NCI-H2196 treated with DMSO at 0.1 percent for 48 hours (cell line): ENCODE data around the gene METRNL.
"Not testable (repeated sequence)": the region's sequence is repeated elsewhere in the genome, so short reads cannot be mapped to it uniquely, and the experiment has no call there.

Source experiments
- DNase-seq: peaks from one replicate; lab custom pipeline; 2025; ENCODE audit not compliant: unreplicated experiment; lab: John Stamatoyannopoulos, UW

The METRNL gene

DNA sequence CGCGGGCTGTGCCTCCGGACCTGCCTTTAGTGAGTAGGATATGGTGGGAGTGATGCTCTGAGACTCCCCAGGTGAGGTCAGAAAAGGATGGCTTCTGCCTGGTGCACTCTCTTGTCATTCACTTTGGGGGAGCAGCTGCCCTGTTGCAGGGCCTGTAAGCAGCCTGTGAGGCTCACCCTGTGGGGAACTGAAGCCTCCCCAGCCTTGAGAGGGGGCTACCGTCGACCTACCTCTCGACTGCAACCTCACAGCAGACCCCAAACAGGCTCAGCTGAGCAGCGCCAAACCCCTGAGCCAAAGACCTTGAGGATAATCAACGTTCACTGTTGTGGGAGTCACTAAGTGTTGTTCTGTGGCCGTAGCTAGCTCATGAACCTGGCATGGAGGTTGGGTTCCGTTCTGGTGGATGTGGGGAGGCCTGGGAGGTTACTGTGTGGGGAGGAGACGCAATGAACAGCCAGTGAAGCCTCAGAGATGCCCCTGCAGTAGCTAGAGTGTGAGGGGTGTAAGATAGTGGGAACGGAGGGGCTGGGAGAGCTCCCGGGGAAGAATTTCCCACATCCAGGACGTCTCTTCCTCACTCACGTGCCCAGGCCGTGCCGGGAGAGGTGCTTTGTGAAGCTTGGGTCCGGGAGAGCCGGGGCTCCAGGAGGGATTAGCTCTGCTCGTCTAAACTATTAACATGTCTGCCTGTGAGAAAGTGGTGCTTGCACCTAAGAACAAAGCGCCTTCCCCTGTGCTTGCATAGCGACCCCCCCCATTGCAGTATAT, 38.8 kb downstream of the METRNL start:
- no peak for DNase-seq

DNA sequence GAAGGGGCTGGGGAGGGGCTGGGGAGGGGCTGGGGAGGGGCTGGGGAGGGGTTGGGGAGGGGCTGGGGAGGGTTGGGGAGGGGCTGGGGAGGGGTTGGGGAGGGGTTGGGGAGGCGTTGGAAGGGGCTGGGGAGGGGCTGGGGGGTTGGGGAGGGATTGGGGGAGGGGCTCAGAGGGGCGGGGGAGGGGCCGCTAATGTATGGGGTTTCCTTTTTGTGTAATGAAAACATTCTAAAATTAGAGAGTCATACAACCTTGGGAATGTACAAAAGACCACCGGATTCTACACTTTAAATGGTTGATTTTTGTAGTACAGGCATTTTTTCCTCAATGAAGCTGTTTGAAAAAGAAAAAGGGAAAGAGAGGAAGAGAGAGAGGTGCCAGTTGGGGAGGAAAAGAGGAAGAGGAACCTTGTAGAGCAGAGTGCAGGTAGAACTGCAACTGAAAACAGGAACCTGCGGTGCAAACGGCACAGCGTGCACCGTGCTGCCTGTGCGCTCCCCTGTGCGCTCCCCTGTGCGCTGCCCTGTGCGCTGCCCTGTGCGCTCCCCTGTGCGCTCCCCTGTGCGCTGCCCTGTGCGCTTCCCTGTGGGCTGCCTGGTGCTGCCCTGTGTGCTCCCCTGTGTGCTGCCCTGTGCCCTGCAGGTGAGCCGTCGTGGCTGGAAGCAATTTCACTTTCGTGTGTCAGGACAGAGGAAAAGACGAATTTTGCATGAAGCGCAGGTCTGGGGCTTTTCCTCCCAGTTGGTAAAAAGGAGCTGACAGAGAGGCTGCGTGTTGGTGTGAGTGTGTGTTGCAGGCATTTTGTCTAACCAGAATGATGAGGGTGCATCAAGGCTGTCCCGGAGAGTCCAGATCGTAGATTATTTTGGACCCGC, 40.8 kb downstream of the METRNL start:
- DNase-seq = no peak

DNA sequence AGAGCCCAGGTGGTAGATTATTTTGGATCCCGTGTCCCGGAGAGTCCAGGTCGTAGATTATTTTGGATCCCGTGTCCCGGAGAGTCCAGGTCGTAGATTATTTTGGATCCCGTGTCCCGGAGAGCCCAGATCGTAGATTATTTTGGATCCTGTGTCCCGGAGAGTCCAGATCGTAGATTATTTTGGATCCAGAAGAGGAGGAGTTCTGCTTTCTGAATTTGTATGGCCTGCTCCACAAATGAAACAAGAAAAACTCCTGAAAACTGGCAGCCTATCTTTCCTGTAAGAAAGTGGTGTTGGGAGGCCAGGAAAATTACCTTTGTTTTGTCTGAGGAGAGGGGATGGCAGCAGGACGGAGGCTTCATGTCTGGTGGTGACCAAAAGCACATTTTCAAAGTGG, 42.1 kb downstream of the METRNL start:
- not testable (repeated sequence) for DNase-seq

DNA sequence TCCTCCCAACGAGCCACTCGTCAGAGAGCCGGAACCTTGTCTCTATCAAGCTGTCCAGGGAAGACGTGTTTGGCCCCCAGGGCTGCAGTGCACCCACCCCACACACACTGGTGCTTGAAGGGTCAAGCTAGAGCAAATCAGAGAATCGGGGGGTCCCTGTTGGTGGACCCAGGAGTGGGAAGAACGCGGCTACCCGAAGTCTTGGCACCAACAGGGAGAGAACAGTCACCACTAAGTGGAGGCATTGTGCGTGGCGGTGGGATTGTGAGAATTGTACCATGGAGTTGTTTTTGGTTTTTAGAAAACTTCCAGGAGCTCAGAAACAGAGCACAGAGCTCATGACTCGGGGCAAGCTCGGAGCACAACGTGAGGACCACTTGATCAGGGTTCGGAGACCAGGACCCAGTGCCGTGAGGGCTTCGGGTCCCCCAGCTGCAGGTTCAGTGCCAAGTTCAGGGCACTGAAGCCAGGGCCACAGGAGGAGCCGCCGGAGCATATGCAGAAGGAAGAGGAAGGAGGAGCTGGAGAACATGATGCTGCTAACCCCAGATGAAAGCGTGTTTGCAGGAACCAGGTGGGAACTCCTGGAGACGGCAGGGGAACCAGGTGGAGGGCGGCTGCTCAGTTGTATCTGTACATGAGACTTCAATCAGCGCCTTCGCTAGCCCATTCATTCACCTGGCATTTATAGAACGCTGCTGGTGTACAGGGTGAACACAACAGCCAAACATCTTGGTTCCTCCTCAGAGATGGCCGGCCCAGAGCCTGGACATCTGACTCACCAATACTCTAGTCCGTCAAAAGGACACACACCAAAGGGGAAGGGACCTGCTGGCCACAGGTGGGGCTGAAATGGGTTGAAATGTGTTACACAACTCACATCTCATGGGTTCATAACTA, 42.8 kb downstream of the METRNL start:
- DNase-seq = no peak

DNA sequence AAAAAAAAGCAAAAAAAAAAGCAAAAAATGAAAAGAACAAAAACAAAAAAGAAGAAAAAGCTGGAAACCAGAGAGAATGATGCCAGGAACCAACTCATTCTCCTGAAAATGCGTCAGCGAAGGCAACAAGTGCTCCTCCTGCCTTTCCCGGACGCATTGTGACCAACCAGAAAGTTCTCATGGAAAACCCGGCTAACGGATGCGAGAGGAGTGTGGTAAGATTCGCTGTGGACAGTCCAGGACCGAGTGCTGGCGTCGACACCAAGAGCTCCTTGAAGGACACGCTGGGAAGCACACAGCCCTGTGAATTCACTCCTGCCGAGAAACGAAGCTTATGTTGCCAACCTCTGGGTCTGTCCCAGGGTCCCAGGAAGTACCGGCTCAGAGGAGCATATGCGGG, 43.4 kb downstream of the METRNL start:
- no peak for DNase-seq

DNA sequence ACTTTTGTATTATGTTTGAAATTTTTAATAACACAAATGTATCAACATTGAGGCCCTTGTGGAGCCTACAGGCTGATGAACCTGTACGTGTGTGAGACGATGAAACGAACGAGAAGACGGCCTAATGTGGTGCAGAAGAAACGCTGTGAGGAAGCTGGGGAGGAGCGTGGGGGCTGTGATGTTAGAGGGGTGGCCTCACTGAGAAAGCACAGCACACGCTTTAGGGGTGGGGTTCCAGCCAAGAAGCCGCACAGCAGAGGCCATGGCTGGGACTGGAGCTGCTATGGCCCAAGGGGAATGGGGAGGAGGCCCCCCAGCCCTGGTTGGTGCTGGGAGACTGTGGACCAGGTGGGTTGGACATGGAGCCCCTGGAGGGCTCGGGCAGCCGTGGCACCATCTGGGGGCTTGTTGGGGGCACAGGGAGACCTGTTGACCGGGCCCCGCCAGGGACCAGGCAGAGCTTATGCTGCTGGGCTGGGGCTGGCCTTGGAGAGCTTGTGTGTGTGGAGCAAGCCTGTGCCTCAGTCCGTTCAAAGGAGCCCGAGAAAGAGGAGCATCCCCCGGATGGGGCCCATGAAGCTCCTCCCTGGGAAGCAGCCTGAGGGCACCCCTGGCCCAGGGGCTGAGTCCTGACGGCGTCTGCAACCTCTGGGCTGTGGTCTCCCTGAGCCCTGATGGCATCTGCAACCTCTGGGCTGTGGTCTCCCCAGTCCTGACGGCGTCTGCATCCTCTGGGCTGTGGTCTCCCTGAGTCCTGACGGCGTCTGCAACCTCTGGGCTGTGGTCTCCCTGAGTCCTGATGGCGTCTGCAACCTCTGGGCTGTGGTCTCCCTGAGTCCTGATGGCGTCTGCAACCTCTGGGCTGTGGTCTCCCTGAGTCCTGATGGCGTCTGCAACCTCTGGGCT, 44.7 kb downstream of the METRNL start:
- no peak for DNase-seq

DNA sequence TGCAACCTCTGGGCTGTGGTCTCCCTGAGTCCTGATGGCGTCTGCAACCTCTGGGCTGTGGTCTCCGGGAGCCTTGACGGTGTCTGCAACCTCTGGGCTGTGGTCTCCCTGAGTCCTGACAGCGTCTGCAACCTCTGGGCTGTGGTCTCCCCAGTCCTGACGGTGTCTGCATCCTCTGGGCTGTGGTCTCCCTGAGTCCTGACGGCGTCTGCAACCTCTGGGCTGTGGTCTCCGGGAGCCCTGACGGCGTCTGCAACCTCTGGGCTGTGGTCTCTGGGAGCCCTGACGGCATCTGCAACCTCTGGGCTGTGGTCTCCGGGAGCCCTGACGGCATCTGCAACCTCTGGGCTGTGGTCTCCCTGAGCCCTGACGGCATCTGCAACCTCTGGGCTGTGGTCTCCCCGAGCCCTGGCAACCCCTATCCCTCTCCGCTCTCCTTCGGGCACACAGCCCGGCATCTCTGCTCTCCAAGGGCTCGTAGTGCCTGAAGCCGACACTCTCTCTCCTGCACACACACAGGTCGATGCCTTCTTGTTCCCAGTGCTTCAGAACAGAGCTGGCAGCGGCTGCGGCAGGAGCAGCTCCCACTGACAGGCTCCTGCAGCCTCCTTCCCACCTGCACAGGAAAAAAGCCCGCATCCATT, 45.6 kb downstream of the METRNL start:
- no peak for DNase-seq

DNA sequence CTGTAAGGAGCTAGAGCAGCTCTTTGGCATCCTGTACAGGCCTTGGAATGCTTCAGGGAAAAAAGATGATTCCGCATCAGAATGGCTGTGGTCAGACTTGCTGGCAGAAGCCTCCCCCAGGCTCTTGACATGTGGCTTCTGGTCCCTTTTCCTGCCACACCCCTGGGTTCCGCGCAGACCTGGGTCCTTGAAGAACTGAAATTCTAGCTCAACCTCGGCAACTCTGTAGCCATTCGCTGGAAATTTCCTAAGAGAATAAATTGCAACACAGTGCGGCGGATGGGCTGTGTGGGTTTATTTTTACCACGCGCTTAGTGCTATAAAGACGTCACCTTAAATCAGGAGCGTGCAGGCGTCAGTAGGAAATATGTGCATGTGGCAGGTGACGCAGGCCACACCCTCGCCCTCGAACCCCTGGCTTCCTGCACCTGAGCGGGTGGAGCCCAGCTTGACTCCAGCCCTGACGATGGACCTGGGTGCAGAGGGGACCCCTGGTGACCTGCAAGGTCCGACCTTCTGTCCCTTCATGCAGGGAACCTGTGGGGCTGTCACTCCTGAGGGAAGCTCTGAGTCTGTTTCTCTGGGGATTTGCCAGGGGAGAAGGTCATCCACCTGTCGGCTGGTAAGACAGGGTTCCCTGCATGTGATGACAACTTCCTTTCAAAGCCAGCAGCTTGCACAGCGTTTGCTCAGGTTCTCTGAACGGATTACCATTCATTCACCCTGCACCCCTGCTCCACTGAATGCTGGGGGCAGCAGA, 46.3 kb downstream of the METRNL start:
- no peak for DNase-seq

DNA sequence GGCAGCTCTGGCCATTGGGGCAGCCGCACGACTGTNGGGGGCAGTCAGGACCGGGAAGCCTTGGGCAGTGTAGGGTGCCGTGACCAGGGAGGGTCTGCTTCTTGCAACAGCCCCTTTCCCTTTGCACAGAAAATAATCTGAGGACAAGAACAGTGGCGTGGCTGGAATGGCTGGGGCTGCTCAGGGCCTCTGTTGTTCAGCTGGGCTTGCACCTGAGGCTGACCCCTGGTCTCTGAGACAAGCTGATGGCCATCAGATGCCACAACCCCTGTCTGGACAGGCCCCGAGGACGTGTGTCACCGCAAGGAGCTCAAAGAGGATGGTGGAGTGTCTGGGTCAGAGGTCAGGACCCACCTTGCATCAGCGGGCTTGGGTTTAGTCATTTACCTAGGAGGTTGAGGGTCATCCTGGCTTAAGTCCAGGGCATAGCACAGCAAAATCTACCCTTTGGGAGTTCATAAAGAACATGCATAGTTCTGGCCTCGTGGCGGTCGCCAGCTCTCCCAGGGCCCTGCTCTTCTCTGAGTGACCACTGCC, 46.9 kb downstream of the METRNL start:
- DNase-seq = no peak

DNA sequence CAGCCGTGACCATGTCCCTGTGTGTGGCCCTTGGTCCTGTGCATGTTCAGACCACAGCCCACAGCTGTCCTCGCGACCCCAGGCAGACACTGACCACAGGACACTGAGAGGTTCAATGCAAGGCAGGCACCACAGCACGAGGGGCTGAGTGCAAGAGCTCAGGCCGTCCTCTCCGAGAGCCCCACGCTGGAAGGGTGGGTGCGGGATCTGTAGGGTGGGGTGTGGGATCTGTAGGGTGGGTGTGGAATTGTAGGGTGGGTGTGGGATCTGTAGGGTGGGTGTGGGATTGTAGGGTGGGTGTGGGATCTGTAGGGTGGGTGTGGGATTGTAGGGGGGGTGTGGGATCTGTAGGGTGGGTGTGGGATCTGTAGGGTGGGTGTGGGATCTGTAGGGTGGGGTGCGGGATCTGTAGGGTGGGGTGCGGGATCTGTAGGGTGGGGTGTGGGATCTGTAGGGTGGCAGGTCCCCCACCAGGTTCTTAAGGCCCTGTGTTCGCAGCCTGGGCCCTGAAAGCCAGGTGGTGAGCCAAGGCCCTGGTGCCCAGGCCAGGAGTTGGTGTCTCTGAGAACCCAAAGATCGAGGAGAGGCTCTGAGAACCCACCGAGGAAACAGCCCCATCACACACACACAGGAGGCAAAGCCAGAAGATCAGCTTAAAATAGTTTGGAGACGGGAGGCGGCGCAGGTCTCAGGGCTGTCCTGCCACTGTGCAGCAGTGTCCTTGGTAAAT, 48.2 kb downstream of the METRNL start:
- DNase-seq = no peak

DNA sequence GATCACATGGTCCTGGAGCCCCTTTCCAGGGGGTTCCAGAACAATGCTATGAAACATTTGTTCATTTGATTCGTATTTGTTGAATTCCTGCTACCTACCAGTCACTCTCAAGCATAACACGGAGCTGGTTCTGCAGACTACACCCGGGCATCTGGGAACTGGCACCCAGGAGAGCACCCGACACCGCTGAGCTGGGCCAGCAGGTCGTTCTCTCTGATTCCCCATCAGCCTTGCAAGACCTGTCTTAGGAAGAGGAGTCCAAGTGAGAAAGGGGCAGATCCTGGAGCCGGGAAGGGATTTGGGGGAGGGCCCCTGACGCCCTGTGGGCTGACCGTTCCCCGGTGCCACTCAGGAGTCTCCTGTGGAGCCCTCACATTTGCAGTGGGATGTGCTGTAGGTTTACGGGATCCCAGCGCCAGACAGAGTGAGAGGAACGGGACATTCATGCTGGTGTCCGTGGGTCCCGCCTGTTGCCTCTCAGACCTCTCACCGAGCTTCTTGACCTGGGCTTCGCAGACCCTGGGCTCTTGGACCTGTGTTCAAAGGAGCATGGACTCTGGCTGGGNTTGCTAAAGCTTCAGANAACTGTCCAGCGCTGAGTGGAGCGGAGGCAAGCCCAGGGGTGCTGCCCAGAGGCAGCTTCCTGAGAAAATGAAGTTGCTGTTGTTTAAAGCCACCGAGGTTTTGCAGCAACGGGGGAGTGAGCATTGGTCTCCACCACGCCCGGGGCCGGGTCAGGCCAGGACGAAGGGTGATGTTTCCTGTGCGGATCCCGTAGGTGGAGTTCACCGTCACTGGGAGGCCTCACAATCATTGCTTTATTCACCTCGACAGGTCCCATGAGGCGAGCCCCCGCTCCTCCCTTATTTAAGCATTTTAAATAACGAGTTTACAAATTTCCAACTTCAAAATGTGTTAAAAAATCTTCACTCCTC, 49.2 kb downstream of the METRNL start:
- no peak for DNase-seq

DNA sequence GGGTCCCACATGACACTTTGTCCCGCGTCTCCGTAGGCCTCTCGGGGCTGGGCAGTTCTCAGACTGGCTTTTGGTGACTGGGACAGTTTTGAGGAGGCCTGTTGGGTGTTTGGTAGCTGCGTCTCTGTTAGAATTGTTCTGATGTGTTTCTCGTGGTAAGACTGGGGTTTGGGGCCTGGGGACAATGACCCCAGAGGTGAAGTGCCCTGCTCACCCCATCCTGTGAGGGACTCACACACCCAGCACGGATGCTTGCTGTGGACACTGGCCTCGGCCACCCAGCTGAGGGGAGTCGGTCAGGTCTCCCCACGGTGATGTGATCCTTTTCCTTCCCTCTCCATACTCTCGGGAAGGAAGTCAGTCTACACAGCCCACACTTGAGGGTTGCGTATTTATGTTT, 50.3 kb downstream of the METRNL start:
- no peak for DNase-seq

DNA sequence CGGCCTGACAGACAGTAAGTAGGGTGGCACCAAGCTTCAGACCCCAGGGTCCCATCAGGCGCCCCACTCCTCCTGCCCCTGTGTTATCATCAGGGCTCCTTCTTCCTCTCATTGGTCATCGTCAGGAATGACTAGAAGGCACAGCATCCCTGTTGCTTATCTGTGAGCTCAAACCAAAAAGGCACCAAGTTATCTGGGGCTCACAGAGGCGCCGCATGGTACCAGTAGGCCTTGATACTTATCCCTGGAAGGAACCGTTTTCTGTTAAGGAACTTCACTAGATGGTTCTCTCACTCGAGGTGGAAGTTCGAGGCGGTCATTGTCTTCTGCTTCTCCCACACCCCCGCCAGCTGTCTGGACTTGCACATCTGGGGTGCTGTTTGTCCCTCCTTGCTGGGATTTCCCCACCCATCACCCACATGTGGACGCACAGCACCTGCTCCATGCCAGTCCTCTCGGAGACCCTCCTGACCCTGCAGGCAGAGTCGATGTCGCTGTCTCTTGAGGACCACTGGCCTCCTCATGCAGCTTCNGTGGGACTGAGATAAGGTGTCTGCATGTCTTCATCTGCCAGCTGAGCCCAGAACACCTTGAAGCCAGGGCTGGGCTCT, 52.1 kb downstream of the METRNL start:
- no peak for DNase-seq

DNA sequence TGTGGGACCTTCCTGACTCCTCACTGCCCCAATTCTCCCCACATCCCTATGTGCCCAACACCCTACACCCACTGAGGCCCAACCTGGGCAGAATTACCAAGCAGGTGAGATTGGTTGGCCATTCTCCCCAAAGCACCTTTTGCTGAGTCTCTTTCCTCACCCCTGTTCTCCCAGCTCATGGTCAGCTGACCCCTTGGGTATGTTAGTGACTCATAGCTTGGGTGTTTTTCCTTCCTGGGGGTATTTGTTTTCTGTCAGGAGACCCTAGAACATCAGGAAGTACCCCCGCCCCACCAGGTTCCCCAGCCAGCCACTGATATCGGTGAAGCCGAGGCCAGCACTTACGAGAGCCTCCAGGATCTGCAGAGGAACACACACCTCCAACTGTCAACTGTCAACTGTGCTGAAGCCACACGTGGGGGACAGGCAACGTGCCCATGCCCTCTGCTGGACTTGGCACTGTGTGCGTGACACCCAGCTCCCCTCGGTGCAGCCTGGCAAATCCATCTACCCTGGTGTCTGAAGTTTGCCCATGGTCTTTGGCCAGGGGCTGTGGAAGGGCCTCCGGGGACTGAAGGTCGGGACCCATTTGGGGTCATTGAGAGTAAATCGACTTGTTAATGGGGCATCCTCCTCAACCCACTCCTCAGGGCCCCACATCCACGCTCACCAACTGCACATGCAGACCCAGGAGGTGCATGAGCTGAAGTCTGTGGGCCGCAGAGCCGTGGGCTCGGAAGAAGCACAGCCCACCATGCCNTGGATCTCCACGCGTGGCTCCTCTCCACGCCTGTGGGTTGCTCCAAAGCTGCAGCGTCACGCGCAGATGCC, 53.1 kb downstream of the METRNL start:
- no peak for DNase-seq

DNA sequence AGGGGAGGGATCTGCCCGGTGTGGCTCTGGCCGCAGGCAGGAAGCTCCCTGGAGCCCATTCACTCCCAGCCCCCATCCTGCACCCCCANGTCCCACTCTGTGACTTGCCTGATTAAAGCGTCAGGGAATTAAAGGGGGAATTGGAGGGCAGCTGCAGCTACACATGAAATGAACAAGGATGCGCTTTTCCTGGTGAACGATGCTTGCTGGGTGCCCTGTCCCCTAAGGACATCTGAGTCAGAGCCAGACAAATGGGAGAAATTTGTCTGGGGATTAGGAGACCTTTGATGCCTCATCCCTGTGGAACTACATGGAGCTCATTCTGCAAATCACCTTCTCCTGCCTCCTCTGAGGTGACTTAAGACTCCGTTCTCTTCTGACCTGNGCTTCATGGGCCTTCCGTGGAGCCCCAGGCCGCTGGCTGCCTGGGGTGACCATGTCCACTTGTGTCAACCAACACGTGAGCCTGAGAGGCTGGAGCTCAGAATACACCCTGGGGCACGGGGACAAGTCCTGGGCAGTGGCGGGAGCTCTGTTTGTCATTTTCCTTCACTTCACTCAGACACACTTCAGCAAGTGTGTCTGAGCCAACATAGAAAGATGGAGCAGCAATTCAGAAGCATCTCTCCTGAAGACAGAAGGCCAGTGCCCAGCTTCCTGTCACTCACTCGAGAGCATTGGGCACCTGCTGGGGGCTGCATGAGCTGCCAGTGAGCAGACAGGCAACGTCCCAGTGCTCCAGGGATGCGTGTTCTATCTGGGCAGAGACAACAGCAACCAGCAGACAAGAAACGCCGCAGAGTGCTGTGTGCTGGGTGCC, 54.1 kb downstream of the METRNL start:
- no peak for DNase-seq
